ENCODE measurements around the gene DPCD.

GRCh38 chr10:101580486-101581399 is 7.4 kb upstream of the DPCD start:
- TF ChIP-seq POLR2A (IDR thresholded peaks at IDR 0.05) (no peak), EP300 (IDR thresholded peaks at IDR 0.05; ENCODE audit: low read depth) (no peak), CTCF (IDR thresholded peaks at IDR 0.05) (no peak)
